Measurements from ENCODE around the gene PLCB4.
"Not testable (repeated sequence)": the region's sequence is repeated elsewhere in the genome, so short reads cannot be mapped to it uniquely, and the experiment has no call there.

The PLCB4 gene

DNA sequence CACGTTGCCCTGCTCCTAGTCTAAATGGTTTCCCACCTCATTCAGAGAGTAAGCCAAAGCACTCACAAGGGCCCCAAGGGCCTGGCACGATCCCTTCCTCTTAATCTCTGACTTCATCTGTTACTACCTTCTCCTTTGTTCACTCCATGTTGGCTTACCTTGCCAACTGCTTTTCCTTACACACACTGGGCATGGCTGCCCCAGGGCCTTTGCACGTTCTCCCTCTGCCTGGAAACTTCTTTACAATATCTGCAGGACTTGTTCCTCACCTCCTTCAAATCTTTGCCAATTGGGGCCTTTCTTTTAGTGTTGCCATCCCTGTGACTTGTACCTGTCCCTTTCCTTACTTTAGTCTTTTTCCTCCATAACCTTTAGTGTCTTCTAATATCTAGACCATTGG, 73.9 kb downstream of the PLCB4 start:
- DNase-seq (ENCODE audit: low read depth) = no peak

DNA sequence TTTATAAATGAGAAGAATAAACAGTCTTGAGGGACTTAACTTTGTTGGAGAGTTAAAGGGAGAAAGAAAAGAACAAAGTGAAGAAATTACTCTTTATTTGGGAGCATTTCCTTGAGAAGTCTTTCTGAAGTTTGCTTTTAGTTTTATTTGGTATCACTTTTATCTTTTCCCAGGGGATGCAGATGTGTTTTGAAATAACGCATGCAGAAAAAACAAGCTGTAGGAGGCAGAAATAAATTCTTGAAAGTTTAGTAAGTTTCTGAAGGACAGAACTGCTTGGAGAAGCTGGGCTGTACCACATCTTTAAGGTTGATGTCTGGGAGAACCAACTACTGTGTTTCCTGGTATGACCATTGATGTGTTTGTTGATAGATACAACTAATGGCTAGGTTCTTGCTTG, 75.0 kb downstream of the PLCB4 start:
- no peak for DNase-seq (ENCODE audit: low read depth)

DNA sequence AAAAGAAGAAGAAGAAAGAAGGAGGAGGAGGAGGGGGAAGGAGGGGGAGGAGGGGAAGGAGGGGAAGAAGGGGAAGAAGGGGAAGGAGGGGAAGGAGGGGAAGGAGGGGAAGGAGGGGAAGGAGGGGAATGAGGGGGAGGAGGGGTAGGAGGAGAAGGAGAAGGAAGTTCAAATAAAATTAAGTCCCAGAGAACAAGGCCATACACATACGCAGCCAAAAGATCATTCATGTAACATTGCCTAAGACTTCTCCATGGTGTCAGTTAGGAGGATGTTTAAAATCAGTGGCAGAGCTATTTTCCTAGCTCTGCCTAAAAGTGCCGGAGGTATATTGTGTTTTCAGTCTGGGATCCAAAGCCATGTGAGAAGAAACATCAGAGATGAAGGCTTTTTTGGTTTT, 75.8 kb downstream of the PLCB4 start:
- DNase-seq (ENCODE audit: low read depth) = no peak

DNA sequence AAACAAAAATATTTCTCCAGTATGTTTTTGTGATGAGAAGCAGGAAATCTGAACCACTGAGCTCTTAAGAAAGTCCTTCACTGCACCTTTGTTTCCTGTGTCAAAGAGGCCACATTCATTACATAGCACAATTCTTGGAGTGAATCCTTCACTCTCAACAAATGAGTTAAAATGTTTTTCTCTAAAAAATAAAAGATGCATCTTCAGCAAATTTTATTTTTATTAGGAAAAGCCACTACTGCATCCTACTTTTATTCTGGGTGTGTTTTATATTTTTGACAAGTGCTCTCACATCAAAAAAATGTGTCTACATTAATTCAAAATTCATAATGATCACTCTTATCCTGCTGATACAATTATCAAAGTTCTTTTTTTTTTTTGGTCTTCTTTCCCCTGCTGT, 76.3 kb downstream of the PLCB4 start:
- DNase-seq (ENCODE audit: low read depth) = no peak

DNA sequence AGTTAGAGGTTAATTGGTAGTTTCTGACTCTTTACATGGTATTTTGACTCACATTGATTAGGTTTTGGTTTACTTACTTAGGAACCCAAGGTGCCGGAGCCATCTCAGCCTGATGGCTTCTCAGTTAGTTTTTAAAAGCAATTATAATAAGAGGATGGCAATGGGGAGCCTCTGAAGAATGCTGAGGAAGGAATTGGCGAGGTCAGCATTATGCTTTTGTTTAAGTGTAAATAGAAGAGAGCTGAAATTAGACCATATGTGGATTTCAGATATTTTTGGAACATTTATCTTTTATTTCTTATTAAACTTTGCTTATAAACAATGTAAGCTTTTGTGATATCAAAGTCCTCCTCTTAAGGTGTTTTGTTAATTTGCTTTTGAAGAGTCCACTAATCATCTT, 77.8 kb downstream of the PLCB4 start:
- DNase-seq (ENCODE audit: low read depth) = no peak

DNA sequence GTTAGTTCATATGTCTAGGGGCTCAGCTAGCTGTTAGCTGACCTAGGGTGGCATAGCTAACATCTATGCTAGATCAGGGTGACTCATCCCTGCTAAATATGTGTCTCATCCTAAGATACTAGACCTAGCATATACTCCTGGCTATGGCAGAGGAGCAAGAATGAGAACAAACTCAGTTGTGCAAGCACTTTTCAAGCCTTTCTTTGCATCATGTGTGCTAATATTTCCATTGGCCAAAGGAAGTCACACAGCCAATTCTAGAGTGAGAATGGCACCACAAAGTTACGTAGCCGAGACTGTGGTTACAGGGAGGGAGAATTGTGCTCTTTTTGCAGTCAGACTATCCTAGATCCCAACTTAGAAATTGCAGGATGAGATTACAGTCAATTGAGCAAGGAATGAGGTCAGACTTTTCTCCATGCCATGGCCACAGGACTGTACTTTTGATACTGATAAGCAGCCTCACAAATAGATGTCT, 78.7 kb downstream of the PLCB4 start:
- no peak for DNase-seq (ENCODE audit: low read depth)

DNA sequence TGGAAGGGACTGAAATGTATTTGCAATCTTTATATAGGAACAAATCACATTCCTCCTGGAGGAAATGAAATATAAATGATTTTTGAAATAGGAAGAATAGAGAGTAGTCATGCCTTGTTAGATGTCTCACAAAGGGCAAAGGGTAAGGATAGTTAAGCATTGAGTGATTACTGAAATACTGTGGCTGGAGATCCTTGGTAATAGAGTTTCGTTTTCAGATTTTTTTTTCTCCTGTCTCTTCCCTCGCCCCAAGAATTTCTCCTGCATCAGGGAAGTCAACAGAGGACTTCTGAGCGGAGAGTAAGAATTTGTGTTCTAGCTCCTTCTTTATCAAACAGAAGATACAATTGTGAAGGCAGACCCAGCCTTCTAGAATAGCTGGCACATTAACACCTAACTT, 79.4 kb downstream of the PLCB4 start:
- no peak for DNase-seq (ENCODE audit: low read depth)

DNA sequence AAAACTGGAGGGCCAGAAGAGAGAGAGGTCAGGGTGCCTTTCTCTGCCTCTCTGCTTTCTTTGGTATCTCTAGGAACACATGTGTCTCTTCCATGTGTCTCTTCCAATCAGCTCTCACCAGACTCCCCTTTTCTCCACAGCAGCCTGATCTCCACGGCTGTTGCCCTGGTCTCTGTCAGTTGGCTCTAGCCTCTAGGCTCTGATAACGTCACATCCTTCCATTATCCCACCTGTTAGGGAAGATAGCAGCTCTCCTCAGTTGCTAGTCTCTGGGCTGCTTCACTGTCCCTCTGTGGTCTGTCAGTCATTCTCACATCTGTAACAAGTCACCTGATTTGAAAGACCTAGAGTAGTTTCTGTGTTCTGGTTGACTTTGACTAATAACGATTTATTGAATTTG, 80.2 kb downstream of the PLCB4 start:
- DNase-seq (ENCODE audit: low read depth) = no peak

DNA sequence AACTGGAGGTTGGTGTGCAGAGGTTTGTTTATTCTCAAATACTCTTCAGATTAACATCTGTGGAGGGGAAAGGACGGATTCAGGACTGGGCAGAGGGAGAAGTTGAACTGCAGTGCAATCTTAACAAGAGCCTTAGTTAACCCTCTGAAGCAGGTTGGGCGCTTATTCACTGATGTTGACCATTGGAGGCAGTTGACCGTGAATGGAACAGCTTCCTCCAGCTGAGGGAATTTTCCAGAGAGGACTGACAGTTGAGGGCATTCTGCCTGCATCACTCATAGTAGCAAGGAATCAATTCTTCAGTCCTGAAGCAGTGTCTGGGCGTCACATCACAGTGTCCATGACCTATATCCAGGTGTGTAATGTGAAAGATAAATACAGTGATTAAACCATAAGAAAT, 80.9 kb downstream of the PLCB4 start:
- no peak for DNase-seq (ENCODE audit: low read depth)

DNA sequence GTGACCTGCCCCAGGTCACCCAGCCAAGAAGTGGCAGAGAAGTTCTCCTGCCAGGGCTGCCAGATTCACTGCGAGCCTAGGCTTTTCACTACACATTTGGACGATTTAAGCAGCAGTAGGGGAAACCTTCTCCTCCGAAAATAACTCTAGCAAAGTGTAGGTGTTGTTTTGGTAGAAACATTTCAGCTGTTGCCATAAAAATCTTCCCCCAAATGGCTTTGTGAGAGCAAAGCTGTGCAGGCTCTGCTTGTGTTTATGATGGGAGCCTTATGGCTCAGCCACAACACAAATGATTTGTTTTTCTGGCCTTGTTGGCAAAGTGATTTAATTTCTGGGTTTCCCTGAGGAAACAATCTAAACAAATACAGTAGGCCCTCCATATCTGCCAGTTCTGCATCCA, 81.8 kb downstream of the PLCB4 start:
- DNase-seq (ENCODE audit: low read depth) = no peak

DNA sequence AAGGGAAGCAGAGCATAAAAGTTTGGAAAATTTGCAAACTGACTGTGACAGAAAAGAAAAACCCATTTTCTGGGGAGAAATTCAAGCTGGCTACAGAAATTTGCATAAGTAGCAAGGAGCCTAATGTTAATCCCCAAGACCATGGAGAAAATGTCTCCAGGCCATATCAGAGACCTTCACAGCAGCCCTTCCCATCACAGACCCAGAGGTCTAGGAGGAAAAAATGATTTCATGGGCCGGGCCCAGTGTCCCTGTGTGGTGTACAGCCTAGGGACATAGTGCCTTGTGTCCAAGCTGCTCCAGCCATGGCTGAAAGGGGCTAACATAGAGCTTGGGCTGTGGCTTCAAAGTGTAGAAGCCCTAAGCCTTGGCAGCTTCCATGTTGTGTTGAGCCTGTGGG, 83.3 kb downstream of the PLCB4 start:
- DNase-seq (ENCODE audit: low read depth) = not testable (repeated sequence)

DNA sequence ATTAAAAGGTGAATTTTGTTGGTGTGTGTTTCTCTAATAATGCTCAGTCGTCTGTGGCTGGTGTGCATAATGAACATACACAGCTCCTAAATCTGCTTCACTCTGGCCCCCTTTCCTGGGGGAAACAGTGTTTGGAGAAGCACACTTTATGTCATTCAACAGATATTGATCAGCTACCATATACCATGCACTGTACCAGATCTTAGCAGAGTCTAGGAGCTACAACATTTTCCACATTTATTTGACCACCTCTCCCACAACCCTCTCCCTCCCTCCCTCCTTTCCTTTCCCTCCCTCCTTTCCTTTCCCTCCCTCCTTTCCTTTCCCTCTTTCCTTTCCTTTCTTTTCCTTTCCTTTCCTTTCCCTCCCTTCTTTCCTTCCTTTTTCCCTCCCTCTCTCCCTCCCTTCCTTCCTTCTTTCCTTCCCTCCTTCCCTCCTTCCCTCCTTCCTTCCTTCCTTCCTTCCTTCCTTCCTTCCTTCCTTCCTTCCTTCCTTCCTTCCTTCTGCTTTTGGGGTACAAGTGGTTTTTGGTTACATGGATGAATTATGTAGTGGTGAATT, 85.7 kb downstream of the PLCB4 start:
- DNase-seq (ENCODE audit: low read depth) = no peak

DNA sequence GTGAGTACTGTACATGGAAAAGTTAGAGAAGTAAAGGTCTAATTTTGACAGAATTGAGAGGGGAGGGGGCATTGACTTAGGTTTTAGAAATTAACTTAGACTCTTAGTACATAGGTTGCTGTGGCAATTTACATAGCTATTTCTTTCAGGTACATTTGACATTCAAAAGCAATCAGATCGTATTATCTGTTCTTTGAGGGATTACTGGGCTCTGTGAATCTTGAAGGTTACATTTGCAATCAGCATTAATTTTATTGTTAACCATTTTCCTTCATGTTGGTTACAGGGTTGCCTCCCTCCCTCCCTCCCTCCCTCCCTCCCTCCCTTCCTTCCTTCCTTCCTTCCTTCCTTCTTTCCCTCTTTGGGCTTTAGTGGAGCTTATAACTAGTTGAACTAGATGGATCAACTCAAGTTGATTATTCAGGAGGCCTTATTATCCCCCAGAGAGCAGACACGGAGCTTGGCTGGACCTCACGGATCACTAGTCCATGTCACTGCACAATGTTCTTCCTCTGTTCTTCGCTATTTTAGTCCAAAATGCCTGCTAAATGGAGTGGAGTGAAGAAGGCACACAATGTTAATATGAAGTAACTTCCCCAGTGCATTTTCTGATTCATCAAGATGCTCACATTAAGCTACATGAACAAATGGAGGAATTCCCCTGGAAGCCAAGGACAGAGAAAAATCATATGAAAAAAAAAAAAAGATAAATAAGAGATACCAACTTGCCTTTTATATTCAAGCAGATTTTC, 87.8 kb downstream of the PLCB4 start:
- no peak for DNase-seq (ENCODE audit: low read depth)

DNA sequence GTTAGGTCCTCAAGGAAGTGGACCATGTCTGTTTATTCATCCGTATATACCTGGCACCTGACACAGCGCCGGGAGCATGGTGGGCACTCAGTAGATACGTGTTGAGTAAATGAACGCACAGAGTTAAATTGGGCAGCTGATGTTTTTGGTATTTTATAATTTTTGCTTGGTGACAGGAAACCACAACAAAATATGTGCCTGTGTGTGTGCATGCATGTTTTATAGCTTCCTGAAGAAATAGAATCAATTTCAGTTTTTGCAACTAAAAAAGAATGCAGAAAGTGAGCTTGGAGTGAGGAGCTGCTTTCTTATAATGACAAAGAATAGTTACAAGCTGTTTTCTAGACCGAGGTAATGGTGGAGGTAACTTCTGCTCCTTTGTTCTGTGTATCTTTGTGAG, 91.4 kb downstream of the PLCB4 start:
- DNase-seq (ENCODE audit: low read depth) = no peak

DNA sequence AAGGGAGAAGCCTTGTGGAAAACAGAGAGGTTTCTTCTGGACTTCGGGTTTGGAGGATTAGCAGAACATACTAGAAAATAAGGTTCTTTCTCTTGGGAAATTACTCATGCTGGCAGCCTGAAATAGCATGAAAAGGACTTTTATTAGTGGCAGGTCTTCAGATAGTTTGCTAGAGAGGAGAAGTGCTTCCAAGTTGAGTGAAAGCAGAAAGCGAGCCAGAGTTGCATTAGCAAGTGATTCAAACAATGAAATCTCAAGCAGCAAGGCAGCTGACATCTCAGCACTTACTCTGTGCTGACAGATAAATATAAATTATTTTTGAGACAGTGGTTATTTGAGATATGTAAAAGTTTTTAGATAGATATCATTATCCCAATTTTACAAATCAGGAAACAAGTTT, 91.9 kb downstream of the PLCB4 start:
- no peak for DNase-seq (ENCODE audit: low read depth)

DNA sequence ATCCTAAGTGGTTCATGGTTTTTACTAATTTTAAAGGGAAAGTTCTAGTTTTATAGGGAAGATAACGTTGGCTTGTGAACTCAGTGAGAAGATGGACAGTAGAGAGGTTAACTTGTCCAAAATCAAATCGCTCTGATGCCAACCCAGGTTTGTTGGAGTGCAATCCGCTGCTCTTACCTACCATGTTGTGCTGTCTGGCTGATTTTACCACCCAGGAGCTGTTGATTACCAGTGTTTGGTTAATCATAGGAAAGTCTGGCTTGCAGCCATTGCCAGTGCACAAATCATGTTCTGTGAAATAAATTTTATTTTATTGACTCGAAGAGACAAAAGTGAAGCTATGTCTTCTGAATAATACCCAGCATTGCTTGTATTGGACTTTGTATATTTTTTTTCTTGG, 92.4 kb downstream of the PLCB4 start:
- no peak for DNase-seq (ENCODE audit: low read depth)

DNA sequence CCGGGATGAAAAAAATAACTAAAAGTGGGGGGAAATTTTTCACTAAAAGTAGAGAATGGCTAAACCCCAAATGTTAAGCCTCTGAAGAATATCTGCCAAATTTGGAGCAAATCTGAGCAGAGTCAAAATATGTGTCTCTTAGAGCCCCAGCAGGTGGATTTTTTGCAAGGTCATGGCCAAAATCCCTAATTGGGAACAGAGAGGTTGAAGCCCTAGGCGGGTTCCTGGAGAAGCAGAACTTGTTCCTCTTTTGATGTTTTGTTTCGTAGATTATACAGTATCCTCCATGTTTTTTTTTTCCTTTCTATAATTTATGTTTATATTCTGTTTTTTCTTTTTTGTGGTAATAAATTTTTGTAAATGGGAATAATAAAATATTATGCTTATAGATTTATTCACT, 94.4 kb downstream of the PLCB4 start:
- DNase-seq (ENCODE audit: low read depth) = no peak

DNA sequence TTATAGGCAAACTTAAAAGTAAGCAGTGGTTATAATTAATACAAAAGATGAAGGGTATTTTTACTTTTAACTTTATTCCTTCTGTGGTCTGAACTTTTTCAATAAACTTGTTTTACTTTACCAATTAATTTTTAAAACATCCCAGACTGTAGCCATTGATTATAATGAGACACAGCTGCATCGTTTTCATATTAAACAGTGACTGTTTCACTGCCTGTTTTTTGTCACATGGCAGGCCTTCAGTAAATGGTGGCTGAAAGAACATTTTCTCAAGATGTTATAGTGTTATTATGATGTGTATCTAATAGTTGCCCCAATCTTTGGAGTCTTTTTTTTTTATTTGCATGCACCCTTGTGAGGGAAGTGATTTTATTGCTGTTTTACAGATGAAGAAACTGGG, 95.1 kb downstream of the PLCB4 start:
- DNase-seq (ENCODE audit: low read depth) = no peak

DNA sequence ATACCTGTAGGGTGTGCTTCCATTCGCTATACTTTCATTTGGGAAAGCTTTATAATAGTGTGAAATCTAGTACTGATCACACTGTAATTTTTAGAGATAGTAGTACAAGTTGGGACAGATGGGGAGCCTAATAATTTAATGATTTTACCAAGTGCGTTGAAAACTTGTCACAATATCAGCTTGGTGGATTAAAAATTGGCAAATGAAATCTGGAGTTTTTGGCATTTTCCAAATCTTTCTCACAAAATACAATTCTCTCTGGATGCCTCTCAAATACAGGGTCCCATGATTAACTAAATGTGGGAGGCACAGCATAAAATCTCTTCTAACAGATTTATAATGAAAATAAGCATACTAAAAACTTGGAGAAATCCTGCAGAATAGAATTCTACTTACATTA, 96.4 kb downstream of the PLCB4 start:
- DNase-seq (ENCODE audit: low read depth) = no peak

DNA sequence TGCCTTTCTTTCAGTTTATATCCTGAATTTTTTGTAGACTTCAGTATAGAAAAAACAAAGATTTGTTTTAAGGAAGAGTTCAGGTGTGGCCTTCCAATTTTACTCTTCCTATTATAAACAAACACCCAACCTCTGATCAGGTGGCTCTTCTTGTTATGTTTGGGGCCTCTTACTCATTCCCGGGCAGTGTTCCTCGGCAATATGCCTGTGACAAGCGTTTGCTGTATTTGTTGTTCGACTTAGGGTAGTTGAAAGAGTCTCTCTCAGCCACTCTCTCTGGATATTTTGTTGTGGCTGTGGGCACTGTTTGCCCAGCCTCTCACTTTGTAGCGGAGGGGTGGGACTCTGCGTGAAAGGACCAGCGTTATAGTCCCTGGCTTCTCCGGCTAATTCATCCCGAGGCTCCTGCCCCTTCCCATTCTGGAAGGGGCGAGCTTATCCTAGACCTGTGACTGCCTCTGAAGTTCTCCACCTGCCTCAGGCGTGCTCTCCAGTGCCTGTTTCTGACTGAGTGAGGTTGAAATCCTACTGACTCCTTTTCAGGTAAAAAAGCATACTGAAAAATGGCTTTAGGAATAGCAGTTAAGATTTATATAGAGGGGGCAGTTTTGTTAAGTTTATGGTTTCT, 97.4 kb downstream of the PLCB4 start:
- DNase-seq (ENCODE audit: low read depth) = no peak

DNA sequence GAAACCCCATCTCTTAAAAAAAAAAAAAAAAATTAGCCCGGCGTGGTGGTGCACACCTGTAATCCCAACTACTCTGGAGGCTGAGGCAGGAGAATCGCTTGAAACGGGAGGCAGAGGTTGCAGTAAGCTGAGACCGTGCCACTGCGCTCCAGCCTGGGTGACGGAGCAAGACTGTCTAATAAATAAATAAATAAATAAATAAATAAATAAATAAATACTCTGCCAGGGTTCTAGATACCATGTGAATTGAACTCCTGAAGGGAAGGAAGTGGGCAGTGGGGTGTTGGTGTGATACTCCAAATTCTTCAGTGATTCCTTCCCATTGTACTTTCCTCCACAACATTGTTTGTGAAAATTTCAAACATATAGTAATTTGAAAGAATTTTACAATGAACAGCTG, 100.5 kb downstream of the PLCB4 start:
- DNase-seq (ENCODE audit: low read depth) = no peak

DNA sequence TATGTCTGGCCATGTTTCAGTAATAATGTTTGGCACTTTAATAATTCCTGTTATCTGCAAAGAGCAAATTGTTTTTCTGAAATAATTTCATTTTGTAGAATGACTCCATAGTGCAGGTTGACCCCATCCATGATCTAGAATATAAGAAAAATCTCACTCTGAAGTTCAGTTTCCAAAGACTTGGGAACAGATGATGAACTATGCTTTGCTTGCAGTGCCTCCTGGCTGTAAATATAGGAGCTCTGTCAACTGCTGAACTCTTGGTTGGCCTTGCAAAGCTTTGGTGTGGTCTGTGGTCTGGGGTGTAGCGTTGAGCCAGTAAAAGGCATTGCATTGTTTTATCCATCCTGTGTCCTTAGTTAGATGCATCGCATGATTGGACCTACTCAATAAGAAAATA, 104.0 kb downstream of the PLCB4 start:
- DNase-seq (ENCODE audit: low read depth) = no peak

DNA sequence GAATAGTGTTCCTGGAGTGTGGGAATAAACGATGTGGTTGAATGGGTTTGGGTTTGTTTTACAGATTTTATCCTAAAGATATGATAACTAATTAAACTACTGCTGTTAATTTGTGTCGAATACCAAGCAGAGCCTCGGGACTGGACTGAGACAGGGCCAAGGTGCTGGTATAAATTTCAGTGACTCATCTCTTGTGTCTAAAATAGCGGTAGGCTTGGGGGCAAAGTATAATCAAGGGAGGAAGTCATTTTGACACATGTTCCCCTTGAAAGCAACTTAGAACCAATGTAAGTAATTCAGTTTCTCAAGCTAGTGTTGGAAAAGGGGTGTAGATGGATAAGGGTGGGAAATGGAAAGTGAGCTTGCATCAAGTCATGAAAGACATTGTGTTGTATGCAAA, 108.4 kb downstream of the PLCB4 start:
- DNase-seq (ENCODE audit: low read depth) = no peak

Data from stimulated activated CD8-positive, alpha-beta memory T cell treated with anti-CD3 and anti-CD28 coated beads, Interleukin-12 subunit alpha, Interleukin-12 subunit beta, amount 100 ng/mL, for 1 hour (primary cell).